ENCODE data around the gene GTPBP8.

GTPBP8 gene

DNA sequence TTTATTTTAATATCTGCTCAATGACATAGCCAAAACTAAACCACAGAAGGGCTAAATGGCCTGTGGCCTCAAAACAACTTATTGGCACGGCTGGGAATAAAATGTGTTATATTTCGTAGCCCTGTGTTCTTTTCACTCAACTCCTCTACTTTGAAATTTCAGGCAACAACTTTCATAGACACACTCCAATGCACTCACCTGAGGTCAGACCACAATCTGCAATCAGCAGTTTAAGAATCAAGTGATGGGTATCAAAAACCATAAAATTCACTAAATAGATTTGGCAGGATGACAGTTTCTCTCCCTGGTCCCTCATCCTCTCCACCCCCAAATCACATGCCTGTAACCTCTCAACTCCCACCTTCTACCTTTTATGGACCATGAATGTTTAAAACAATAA lies 13.8 kb upstream of the GTPBP8 start:
- H3K4me1 Mint-ChIP-seq, result peaks cover 62% of the 10 kb centered on the region
- ATAC-seq (no peak), DNase-seq (ENCODE audit: low spot score in 2 of 2) (no peak)
- H3K4me3 Mint-ChIP-seq, result no peak overlapping the region
- H3K9me3 Mint-ChIP-seq, result no peaks in the 10 kb centered on the region
- no peaks in the 10 kb centered on the region for H3K36me3 Mint-ChIP-seq
- peak overlapping the region; percentile 64 for H3K27ac Mint-ChIP-seq

DNA sequence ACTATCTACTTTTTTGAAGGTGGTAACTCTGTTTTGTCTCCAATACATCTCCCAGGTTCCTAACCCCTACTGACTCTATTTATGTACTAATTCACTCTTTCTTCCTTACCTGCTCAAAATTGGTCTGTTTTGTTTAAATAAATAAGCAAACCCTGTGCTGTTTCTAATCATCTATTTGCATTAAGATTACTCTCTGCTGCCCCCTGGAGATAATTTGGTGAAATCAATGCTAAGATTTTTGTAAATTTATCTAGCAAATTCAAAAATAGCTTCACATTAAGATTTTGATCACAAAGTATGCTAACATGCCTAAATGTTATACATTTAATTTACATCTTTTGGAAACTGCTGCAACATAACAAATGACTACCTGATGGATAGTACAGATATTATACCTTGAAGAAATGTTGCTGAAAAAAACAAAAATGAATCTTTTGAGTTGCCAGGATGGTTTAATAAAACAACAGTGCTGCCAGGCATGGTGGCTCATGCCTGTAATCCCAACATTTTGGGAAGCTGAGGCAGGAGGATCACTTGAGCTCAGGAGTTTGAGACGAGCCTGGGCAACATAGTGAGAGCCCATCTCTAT lies 11.4 kb upstream of the GTPBP8 start:
- no peak overlapping the region for H3K4me3 Mint-ChIP-seq
- peaks cover 42% of the 10 kb centered on the region for H3K4me1 Mint-ChIP-seq
- no peak overlapping the region for H3K27ac Mint-ChIP-seq
- no peak for ATAC-seq
- no peaks in the 10 kb centered on the region for H3K9me3 Mint-ChIP-seq
- no peaks in the 10 kb centered on the region for H3K36me3 Mint-ChIP-seq
- DNase-seq (ENCODE audit: low spot score in 2 of 2), result no peak

- ATAC-seq (no peak), DNase-seq (ENCODE audit: low spot score in 2 of 2) (no peak)
- Mint-ChIP-seq H3K9me3 (no peaks in the 10 kb centered on the region), H3K4me3 (no peak overlapping the region), H3K4me1 (peaks cover 44% of the 10 kb centered on the region), H3K36me3 (no peaks in the 10 kb centered on the region), H3K27ac (no peak overlapping the region)
These were observed 10.7 kb upstream of the GTPBP8 start for GRCh38 chr3:112980080-112980479.

- Mint-ChIP-seq H3K36me3 (no peaks in the 10 kb centered on the region), H3K27ac (no peak overlapping the region), H3K9me3 (no peaks in the 10 kb centered on the region), H3K4me3 (no peak overlapping the region), H3K4me1 (peaks cover 39% of the 10 kb centered on the region)
- ATAC-seq (no peak), DNase-seq (ENCODE audit: low spot score in 2 of 2) (no peak)
These were observed 8.1 kb upstream of the GTPBP8 start for GRCh38 chr3:112982710-112983109.

DNA sequence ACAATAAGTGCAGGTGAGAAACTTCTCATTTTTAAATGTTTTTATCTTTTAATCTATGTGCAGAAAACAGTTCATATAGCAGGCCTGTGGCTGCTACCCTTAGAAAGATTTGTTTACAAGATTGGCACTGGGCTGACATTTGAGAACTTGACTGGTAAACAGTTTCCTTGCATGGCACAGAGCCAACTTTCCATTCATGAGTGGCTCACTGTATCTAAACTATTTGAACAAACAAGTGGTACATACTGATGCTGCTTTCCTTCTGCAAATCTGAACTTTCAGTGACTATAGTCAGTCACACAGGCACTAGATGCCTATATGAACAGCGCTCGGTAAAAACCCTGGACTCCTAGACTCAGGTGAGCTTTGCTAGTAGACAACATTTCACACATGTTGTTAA lies 6.3 kb upstream of the GTPBP8 start:
- H3K36me3 Mint-ChIP-seq, result no peaks in the 10 kb centered on the region
- peak; percentile 78 for ATAC-seq

DNA sequence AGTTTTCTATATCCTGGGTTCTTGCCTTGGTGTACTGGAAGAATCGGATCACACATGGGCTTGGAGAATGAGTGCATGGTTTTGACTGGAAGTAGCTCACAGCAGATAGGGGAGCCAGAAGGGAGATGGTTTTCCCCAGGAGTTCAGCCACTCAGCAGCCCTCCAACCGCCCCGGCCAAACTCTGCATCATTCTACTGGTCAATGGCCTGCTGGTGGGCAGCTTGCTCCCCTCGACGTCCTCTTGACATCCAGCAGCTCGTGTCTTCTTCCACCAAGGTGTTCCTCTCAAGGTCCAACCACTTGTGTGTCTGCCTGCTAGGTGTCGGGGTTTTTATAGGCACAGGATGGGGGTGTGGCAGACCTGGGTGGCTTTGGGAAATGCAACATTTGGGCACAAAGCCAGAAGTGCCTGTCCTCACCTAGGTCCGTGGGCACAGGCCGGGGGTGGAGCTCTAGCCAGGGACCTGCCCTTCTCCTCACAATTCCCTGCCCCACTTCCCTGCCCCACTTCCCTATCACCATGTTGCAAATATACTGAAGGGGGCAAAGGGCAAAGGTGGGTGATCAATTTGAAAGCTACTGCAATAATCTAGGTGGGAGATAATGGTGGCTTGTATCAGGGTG lies 3.0 kb upstream of the GTPBP8 start:
- Mint-ChIP-seq H3K9me3 (no peaks in the 10 kb centered on the region), H3K36me3 (peaks cover 7% of the 10 kb centered on the region), H3K4me1 (peaks cover 53% of the 10 kb centered on the region), H3K27ac (no peak overlapping the region), H3K4me3 (no peak overlapping the region)
- DNase-seq (ENCODE audit: low spot score in 2 of 2) (no peak), ATAC-seq (no peak)

More for the DNA sequence above, 6.3 kb upstream of the GTPBP8 start:
- DNase-seq (ENCODE audit: low spot score in 2 of 2), result no peak
- no peaks in the 10 kb centered on the region for H3K9me3 Mint-ChIP-seq
- peaks cover 29% of the 10 kb centered on the region for H3K4me1 Mint-ChIP-seq
- H3K27ac Mint-ChIP-seq, result peak overlapping the region; percentile 53
- no peak overlapping the region for H3K4me3 Mint-ChIP-seq

DNA sequence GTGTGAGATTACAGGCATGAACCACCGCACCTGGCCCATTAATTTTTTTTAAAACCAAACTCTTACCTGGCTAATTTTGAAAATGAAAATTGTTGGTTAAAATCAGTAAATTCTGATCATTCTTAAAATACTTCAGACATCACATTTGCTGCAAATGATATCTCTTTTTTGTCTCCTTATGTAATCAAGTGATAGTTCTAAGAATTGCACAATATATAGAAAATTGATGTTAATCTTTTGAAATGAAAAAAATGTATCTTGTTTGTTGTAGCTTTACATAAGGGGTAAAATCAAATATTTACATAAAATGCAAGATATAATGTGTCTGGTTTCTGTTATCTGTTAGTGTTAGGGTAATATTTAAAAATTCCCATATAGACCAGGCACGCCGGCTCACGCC lies 5.0 kb downstream of the GTPBP8 start:
- ATAC-seq (no peak), DNase-seq (ENCODE audit: low spot score in 2 of 2) (no peak)
- H3K27ac Mint-ChIP-seq, result no peak overlapping the region
- H3K4me1 Mint-ChIP-seq, result peaks cover 30% of the 10 kb centered on the region
- no peaks in the 10 kb centered on the region for H3K9me3 Mint-ChIP-seq
- H3K4me3 Mint-ChIP-seq, result no peak overlapping the region
- H3K36me3 Mint-ChIP-seq, result peaks cover 73% of the 10 kb centered on the region

- ATAC-seq (no peak), DNase-seq (ENCODE audit: low spot score in 2 of 2) (no peak)
- Mint-ChIP-seq H3K4me1 (peaks cover 31% of the 10 kb centered on the region), H3K4me3 (no peak overlapping the region), H3K9me3 (no peaks in the 10 kb centered on the region), H3K36me3 (peaks cover 99% of the 10 kb centered on the region), H3K27ac (peak overlapping the region; percentile 81)
These were observed 9.9 kb downstream of the GTPBP8 start for GRCh38 chr3:113000691-113001090.

GRCh38 chr3:113002037-113002436 lies 11.3 kb downstream of the GTPBP8 start:
- no peaks in the 10 kb centered on the region for H3K9me3 Mint-ChIP-seq
- peak overlapping the region; percentile 81 for H3K27ac Mint-ChIP-seq
- ATAC-seq (no peak), DNase-seq (ENCODE audit: low spot score in 2 of 2) (no peak)
- H3K36me3 Mint-ChIP-seq, result peaks cover 99% of the 10 kb centered on the region
- H3K4me1 Mint-ChIP-seq, result peaks cover 44% of the 10 kb centered on the region
- H3K4me3 Mint-ChIP-seq, result no peak overlapping the region

DNA sequence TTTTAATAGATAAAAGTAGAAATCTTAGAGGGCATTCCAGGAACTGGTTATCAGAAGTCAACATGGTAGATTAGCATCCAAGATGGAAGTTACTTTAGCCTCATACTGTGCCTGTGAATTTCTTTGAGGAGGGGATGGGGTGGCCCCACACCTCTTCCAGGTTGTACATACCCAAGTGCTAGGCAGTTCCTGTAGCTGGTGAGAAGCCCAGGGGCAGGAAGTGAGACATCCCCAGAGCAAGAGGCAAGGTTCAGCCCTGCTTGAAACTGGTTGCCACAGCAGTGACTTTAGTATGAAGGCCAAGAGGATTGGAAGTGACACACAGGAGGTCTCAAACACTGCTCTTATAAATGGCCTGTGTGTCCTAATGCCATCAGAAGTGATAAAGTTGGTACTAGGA lies 11.9 kb downstream of the GTPBP8 start:
- Mint-ChIP-seq H3K27ac (peak overlapping the region; percentile 81), H3K36me3 (peaks cover 99% of the 10 kb centered on the region), H3K4me1 (peaks cover 50% of the 10 kb centered on the region), H3K4me3 (no peak overlapping the region), H3K9me3 (no peaks in the 10 kb centered on the region)
- DNase-seq (ENCODE audit: low spot score in 2 of 2) (peak in 1 of 2 donors; percentile 62), ATAC-seq (peak; percentile 88)

DNA sequence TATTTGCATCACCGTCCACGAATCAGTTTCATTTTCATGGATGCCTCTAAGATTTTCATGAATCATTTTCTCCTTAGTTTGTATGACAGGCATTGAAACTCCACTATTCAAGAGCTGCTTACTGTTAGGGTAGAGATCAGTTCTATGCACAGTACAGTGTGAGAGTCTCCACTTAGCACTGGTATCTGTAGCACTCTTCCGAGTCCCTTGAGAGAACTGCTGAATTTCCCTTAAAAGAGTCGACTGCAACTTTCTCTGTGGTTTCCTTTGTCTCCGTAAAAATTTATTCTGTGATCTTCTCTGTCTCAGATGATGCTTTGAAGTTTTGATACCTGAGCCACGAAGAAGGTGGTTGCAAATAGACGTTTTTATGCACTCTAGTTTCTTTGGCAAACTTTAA lies 14.8 kb downstream of the GTPBP8 start:
- H3K4me3 Mint-ChIP-seq, result peak overlapping the region; percentile 36
- H3K4me1 Mint-ChIP-seq, result peaks cover 52% of the 10 kb centered on the region
- H3K27ac Mint-ChIP-seq, result peak overlapping the region; percentile 85
- ATAC-seq, result peak; percentile 97
- H3K9me3 Mint-ChIP-seq, result no peaks in the 10 kb centered on the region
- H3K36me3 Mint-ChIP-seq, result peaks cover 99% of the 10 kb centered on the region
- DNase-seq (ENCODE audit: low spot score in 2 of 2), result no peak

GRCh38 chr3:113006359-113007056 lies 15.7 kb downstream of the GTPBP8 start:
- Mint-ChIP-seq H3K36me3 (peaks cover 99% of the 10 kb centered on the region), H3K4me3 (peak overlapping the region; percentile 36), H3K4me1 (peaks cover 47% of the 10 kb centered on the region), H3K27ac (peak overlapping the region; percentile 85), H3K9me3 (no peaks in the 10 kb centered on the region)
- DNase-seq (ENCODE audit: low spot score in 2 of 2), result no peak
- ATAC-seq, result no peak

GRCh38 chr3:113008117-113008516 lies 17.3 kb downstream of the GTPBP8 start:
- ATAC-seq, result no peak
- Mint-ChIP-seq H3K9me3 (no peaks in the 10 kb centered on the region), H3K27ac (peak overlapping the region; percentile 56), H3K4me3 (no peak overlapping the region), H3K36me3 (peaks cover 99% of the 10 kb centered on the region), H3K4me1 (peaks cover 44% of the 10 kb centered on the region)
- DNase-seq (ENCODE audit: low spot score in 2 of 2), result no peak

- peaks cover 98% of the 10 kb centered on the region for H3K36me3 Mint-ChIP-seq
- peaks cover 34% of the 10 kb centered on the region for H3K4me1 Mint-ChIP-seq
- no peaks in the 10 kb centered on the region for H3K9me3 Mint-ChIP-seq
- no peak for DNase-seq (ENCODE audit: low spot score in 2 of 2)
- peak overlapping the region; percentile 66 for H3K27ac Mint-ChIP-seq
- H3K4me3 Mint-ChIP-seq, result no peak overlapping the region
- no peak for ATAC-seq
These were observed 22.8 kb downstream of the GTPBP8 start for GRCh38 chr3:113013593-113013992.

DNA sequence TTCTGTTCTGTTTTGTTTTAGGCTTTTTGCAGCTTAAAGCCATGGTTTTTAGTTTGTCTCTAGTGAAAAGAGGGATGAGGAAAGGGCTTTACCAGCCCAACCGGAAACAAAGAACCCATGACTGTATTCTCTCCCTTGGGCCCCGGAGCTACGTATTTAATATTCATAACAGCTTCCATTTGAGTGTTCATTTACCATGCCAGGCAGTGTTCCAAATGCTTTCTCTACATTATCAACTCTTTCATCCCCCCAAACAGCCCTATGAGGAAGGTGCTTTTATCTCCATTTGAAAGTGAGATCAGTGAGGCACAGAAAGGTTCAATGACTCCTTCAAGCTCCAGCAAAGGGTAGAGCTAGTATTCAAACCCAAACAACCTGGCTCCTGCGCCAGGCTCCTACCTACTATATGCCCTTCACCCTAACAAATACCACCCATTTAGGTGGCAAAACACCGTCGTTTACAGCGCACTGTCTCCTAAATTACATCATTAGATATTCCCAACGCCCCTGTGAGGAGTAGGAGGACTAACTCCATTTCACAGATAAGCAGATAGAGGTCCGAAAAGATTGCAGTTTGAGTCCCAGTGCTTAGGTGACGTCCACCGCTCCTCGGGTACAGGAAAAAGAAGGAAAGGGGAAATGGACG lies 27.9 kb downstream of the GTPBP8 start:
- Mint-ChIP-seq H3K4me1 (peaks cover 51% of the 10 kb centered on the region), H3K27ac (peak overlapping the region; percentile 94), H3K36me3 (peaks cover 59% of the 10 kb centered on the region), H3K4me3 (peak overlapping the region; percentile 83), H3K9me3 (no peaks in the 10 kb centered on the region)
- ATAC-seq, result peak; percentile 12
- no peak for DNase-seq (ENCODE audit: low spot score in 2 of 2)
